Spinal cord (tissue), 10 donors: ENCODE data around the gene TBC1D14. TPM values are rescaled to one million over a fixed set of nuclear protein-coding genes. Genes with fewer than 3 reads are reported as not detected.
A peak's percentile ranks its signal among the peaks of the same experiment; 100 is the strongest.

Source experiments
- DNase-seq, 6 donors: peaks; one replicate each; pipeline versions ENCODE4 v3.0.0 to v3.0.0-alpha.2; 2013 to 2015; ENCODE audit warnings: low spot score in 6 of 6, low read depth in 4 of 6
- H3K27ac ChIP-seq: one replicate; pipeline ENCODE4 v1.5.1; 2013; ENCODE audit warnings: low read depth, low read length, control low read depth
- H3K27me3 ChIP-seq: one replicate; pipeline ENCODE4 v1.6.1; 2013; ENCODE audit warnings: low read length; ENCODE audit not compliant: control insufficient read depth, insufficient read depth
- H3K36me3 ChIP-seq: one replicate; pipeline ENCODE4 v1.6.1; 2013; ENCODE audit warnings: low read length; ENCODE audit not compliant: control insufficient read depth, insufficient read depth
- H3K4me1 ChIP-seq: one replicate; pipeline ENCODE4 v1.6.1; 2013; ENCODE audit warnings: low read length; ENCODE audit not compliant: control insufficient read depth, insufficient read depth
- H3K4me3 ChIP-seq: one replicate; pipeline ENCODE4 v1.5.1; 2013; ENCODE audit warnings: low read depth, low read length, control low read depth
- H3K9me3 ChIP-seq: one replicate; pipeline ENCODE4 v1.6.1; 2013; ENCODE audit warnings: low read length; ENCODE audit not compliant: control insufficient read depth, insufficient read depth
- WGBS: methylation state at CpG from one replicate; pipeline ENCODE4 v1.1.5; 2013; ENCODE audit warnings: missing lambda C conversion rate; ENCODE audit not compliant: insufficient coverage; 5-methylcytosine and 5-hydroxymethylcytosine counted together
- polyA plus RNA-seq, 2 donors: library from polyadenylated mRNA; unstranded; fragments of 120-200 nt; gene quantifications; one replicate each; pipeline ENCODE4 v1.2.1, GENCODE V29; 2013; ENCODE audit not compliant: insufficient read length in 2 of 2
- total RNA-seq, 2 donors: library from RNA; depleted of rRNA in 1 of 2; stranded (reverse); fragments of 120-200 nt in 1 of 2; fragments of >200 nt in 1 of 2; gene quantifications; one replicate each; pipeline versions ENCODE4 v1.2.3 to v1.2.4, GENCODE V29; 2013 to 2014
- donor health status: healthy.

The TBC1D14 gene
- total and polyA plus RNA-seq, 4 donors = 73.7 to 104 (median 102) TPM

DNA sequence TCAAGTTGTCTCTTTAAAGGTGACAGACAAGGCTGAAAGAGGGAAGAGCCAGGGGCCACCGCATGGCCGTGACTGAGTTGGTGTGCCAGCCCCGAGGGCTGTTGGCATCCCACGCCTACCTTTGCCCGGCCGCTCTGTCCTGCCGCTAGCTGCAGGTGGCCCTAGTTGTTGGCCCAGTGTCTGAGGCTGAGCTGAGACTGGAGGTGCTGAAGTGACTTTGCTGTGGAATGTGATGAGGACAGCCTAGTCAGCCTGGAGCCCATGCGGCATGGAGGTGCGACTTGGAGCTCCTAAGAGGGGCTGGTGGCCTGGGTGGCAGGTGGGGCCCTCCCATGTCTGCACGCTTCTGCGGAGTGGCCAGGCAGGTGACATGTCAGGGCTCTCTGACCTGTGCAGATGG lies 140.1 kb downstream of the TBC1D14 start:
- 87% methylated on average over 11 of the region's 11 CpGs for WGBS
- Histone ChIP-seq H3K4me1 (peaks cover 56% of the 10 kb centered on the region), H3K27ac (no peak overlapping the region)

DNA sequence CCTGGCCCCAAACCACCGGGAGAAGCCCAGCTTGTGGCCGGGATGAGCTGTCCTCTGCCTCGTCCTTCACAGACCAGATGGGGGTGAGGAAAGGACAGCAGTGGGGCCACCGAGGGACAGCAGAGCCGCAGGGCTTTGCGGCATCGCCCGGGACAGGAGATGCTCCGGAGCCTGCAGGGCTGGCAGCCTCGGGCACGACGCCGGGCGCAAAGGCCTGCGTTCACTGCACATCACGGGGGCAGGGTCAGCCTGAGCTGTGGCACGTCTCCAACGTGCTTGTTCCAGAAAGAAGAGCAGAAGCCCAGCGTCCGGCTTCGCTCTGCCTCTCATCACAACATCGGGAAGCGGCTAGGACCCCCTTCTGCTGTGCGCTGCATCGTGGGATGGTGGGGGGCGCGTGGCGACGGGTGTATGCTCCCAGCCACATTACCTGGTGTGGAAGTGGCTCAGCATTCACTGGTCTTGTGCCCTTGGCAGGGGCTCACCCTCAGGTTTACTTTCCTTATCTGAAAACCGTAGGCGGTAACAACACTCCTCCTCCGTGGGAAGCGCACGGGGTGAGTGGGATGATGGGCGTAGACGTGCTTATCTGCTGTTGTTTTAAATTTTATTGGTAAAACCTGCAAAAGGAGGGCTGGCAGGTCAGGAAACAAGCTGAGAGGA lies 141.0 kb downstream of the TBC1D14 start:
- no peak overlapping the region for H3K4me3 ChIP-seq
- peaks cover 83% of the 10 kb centered on the region for H3K36me3 ChIP-seq
- no peaks in the 10 kb centered on the region for H3K9me3 ChIP-seq
- no peak overlapping the region for H3K27ac ChIP-seq
- H3K4me1 ChIP-seq = peaks cover 47% of the 10 kb centered on the region
- H3K27me3 ChIP-seq = no peaks in the 10 kb centered on the region
- WGBS = 93% methylated on average over 34 of the region's 36 CpGs
- DNase-seq = no peak

More for the DNA sequence above, 140.1 kb downstream of the TBC1D14 start:
- no peaks in the 10 kb centered on the region for H3K9me3 ChIP-seq
- DNase-seq = no peak
- H3K36me3 ChIP-seq = peaks cover 78% of the 10 kb centered on the region
- no peaks in the 10 kb centered on the region for H3K27me3 ChIP-seq
- no peak overlapping the region for H3K4me3 ChIP-seq

DNA sequence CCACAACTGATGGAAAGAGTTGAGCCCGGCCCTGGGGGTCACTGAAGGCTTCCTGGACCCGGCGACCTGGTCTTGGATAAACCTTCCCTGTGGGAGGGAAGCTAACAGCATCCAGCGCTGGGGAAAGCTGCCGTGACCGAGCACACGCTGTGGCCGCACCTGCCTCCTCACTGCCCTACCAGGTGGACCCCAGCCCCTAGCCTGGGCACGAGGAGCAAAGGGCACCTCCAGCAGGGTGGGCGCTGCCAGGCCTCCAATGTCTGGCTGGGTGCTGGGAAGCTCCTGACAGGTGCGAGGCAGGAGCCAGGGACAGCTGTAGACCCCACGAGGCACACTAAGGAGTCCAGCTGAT lies 141.5 kb downstream of the TBC1D14 start:
- peaks cover 42% of the 10 kb centered on the region for H3K4me1 ChIP-seq
- no peak overlapping the region for H3K27ac ChIP-seq
- H3K27me3 ChIP-seq = no peaks in the 10 kb centered on the region
- H3K9me3 ChIP-seq = no peaks in the 10 kb centered on the region
- WGBS = 94% methylated on average over 12 of the region's 12 CpGs
- H3K4me3 ChIP-seq = no peak overlapping the region
- DNase-seq = no peak
- H3K36me3 ChIP-seq = peaks cover 83% of the 10 kb centered on the region

DNA sequence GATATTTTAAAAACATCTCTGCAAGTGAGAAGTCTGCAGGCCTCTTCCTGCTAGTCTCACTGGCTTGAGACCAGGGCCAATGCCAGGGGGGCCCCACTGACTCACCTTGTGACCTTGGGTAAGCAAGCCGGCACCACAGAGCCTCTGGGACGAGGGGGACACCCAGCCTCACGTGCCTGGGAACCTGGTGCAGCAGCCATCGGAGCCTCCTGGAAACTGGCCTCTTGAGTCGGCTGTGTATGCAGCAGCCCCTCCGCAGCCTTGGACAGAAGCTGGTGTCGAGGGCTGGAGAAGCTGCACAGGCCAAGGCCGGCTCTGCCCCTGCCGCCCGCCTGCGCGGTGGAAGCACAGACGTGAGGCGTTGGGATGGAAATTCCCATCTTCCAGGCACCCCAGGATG lies 142.3 kb downstream of the TBC1D14 start:
- no peak overlapping the region for H3K4me3 ChIP-seq
- H3K9me3 ChIP-seq = no peaks in the 10 kb centered on the region
- DNase-seq = no peak
- H3K27ac ChIP-seq = no peak overlapping the region
- 90% methylated on average over 14 of the region's 14 CpGs for WGBS
- H3K27me3 ChIP-seq = no peaks in the 10 kb centered on the region
- peaks cover 34% of the 10 kb centered on the region for H3K4me1 ChIP-seq
- H3K36me3 ChIP-seq = peaks cover 85% of the 10 kb centered on the region

DNA sequence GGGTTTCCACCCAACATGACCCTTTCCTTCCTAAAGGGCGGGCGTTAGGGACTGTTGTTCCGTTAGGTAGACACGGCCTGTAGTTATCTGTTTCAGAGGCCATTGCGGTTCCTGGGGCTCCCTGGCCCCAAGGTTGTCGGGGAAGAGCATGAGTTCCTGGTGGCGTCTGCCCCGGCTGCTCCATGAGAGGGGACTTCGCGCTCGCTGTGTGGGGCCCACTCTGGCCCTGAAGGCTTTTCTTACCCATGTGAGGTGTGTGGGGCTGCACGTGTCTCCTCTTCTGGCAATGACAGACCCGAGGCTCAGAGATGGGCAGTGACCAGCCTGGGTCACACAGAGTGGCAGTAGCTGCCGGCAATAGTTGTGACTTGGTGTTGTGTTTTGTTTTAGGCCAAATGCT lies 142.7 kb downstream of the TBC1D14 start:
- no peak overlapping the region for H3K27ac ChIP-seq
- H3K36me3 ChIP-seq = peaks cover 81% of the 10 kb centered on the region
- 90% methylated on average over 13 of the region's 14 CpGs for WGBS
- no peaks in the 10 kb centered on the region for H3K9me3 ChIP-seq
- H3K27me3 ChIP-seq = no peaks in the 10 kb centered on the region
- H3K4me1 ChIP-seq = peaks cover 30% of the 10 kb centered on the region
- H3K4me3 ChIP-seq = no peak overlapping the region
- DNase-seq = no peak

DNA sequence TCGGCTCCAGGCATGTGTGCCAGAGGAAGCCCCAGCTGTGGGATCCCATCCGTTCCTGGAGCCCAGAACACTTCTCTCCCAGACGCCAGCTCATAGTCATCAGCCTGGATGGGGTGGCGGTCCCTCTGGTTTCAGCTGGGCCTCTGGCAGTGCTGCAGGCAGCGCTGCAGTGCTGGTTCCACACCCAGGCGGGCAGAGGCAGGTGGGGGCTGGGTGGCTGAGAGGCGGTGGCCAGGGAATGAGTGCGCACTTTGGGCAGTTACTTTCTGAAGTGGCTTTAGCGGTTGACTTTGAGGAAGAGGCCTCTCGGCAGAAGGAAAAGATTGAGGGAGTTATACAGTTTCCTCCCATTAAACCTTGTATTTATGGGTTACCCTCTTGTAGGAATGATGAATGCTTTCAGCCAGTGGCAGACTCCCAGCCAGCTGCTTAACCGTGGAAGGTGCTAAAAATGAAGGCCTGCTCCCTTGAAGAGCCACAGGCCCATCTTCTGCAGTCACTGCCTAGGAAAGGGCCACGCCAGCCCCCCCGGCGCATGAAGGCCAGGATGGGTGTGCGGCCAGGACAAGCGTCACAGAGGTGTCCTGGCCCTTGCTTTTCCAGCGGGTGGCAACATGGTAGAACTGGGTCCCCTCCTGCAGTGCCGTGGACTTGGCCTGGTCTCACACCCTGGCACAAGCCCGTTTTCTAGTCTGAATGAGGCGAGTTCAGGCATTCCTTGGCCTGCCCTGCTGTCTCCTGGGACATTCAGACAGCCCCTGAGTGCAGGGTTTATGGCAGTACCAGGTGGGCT lies 143.5 kb downstream of the TBC1D14 start:
- no peak overlapping the region for H3K27ac ChIP-seq
- H3K4me1 ChIP-seq = peaks cover 26% of the 10 kb centered on the region
- H3K36me3 ChIP-seq = peaks cover 73% of the 10 kb centered on the region
- H3K9me3 ChIP-seq = no peaks in the 10 kb centered on the region
- H3K27me3 ChIP-seq = no peaks in the 10 kb centered on the region
- WGBS = 50% methylated on average over 17 of the region's 20 CpGs
- H3K4me3 ChIP-seq = no peak overlapping the region
- peak in 1 of 6 donors; percentile 38 for DNase-seq

DNA sequence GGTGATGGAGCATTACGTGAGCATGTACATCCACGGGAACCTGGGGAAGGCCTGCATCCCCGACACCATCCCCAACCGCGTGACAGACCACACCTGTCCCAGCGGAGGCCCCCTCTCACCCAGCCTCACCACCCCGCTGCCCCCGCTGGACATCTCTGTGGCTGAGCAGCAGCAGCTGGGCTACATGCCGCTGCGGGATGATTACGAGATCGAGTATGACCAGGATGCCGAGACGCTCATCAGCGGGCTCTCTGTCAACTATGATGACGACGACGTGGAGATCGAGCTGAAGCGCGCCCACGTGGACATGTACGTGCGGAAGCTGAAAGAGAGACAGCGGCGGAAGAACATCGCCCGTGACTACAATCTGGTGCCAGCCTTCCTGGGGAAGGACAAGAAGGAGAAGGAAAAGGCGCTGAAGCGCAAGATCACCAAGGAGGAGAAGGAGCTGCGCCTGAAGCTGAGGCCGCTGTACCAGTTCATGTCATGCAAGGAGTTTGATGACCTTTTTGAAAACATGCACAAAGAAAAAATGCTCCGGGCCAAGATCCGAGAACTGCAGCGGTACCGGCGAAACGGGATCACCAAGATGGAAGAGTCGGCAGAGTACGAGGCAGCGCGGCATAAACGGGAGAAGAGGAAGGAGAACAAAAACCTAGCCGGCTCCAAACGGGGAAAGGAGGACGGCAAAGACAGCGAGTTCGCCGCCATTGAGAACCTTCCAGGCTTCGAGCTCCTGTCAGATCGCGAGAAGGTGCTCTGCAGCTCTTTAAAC lies 144.7 kb downstream of the TBC1D14 start:
- Histone ChIP-seq H3K9me3 (no peaks in the 10 kb centered on the region), H3K27me3 (no peaks in the 10 kb centered on the region), H3K36me3 (peaks cover 70% of the 10 kb centered on the region), H3K4me1 (peaks cover 26% of the 10 kb centered on the region), H3K27ac (no peak overlapping the region), H3K4me3 (no peak overlapping the region)
- DNase-seq = no peak
- 96% methylated on average over 52 of the region's 52 CpGs for whole genome bisulfite sequencing

DNA sequence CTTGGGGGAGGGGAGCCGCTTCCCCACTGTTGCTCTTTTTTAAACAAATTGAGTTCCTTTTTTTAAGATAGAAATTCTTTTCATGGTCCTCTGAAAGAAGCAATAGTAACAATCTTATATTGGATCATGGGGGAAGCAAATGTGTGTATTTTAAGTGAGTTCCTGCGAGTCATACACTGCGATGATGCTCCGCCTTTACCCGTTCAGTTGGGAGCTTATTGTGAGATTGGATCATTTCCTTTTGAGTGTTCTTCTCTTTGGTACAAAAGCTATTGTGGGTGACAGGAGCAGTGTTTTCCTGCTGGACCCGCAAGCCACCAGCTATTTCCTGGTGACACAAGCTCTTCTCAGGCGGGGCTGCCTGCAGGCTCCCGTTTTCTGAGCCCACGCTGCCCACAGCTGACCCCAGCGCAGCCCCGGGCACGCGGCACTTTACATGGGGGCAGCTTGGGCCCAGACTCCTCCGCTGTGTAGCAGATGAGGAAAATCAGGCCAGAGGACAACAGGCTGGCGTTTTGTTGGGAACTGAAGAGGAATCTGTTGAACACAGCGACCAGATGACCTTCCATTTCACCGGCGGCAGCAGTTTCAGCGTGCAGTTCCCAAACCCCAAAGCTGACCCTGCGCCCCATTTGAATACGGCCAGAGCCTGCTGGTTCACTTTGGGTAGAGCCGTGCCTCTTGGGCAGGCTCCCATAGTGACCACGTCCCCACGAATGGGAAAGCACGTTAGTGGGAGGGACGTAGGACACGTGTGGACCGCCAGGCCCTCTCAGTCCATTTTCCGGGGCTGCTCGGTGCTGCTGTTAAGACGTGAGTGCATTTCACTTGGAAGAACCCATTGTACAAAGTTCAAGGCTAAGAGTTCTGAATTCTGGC lies 145.7 kb downstream of the TBC1D14 start:
- DNase-seq = no peak
- no peak overlapping the region for H3K27ac ChIP-seq
- no peaks in the 10 kb centered on the region for H3K9me3 ChIP-seq
- H3K4me3 ChIP-seq = no peak overlapping the region
- H3K36me3 ChIP-seq = peaks cover 65% of the 10 kb centered on the region
- 92% methylated on average over 30 of the region's 31 CpGs for WGBS
- H3K27me3 ChIP-seq = no peaks in the 10 kb centered on the region
- peaks cover 26% of the 10 kb centered on the region for H3K4me1 ChIP-seq

DNA sequence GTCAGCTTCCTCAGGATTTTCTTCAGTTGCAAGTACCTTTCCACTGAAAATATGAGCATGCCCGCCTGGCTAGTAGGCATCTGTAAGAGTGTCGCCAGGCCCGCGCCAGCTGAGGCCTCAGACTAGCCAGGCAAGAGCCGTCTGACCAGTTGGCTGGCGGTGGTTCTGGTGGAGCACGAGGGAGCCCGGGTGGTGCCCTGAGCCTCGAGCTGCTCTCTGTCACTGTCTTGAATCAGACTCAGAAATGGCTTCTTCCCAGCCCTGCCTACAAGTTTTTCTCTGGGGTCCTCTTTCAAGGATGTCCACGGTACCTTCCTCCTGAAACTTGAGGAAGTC lies 146.3 kb downstream of the TBC1D14 start:
- Histone ChIP-seq H3K27ac (no peak overlapping the region), H3K9me3 (no peaks in the 10 kb centered on the region), H3K4me3 (no peak overlapping the region), H3K4me1 (peaks cover 23% of the 10 kb centered on the region), H3K27me3 (no peaks in the 10 kb centered on the region), H3K36me3 (peaks cover 64% of the 10 kb centered on the region)
- WGBS = 93% methylated on average over 10 of the region's 10 CpGs
- no peak for DNase-seq
